Astrocyte (in vitro differentiated cells and primary cell): ENCODE results near the gene GLCCI1. TPM values are rescaled to one million over a fixed set of nuclear protein-coding genes. Genes with fewer than 3 reads are reported as not detected.

Experiments
- DNase-seq: peaks from one replicate; pipeline ENCODE4 v3.0.0-alpha.2; 2010; ENCODE audit warnings: low read depth
- FAIRE-seq: peaks from 2 replicates; lab custom pipeline; 2011; peaks lifted over from hg19 to GRCh38; lab: Jason Lieb, UNC
- H2AFZ ChIP-seq: 2 replicates; pipeline ENCODE4 v1.6.0; 2012; ENCODE audit warnings: low read depth, low read length, inconsistent platforms
- H3K27ac ChIP-seq: 2 replicates; pipeline ENCODE4 v1.5.1; 2011; ENCODE audit warnings: low read depth, low read length, inconsistent platforms
- H3K27me3 ChIP-seq: 2 replicates; pipeline ENCODE4 v1.6.0; 2011; ENCODE audit warnings: low read length, inconsistent platforms; ENCODE audit not compliant: insufficient read depth
- H3K36me3 ChIP-seq: 2 replicates; pipeline ENCODE4 v1.5.1; 2011; ENCODE audit warnings: low read length, inconsistent platforms; ENCODE audit not compliant: insufficient read depth
- H3K4me1 ChIP-seq: 2 replicates; pipeline ENCODE4 v1.5.1; 2011; ENCODE audit warnings: low read length, inconsistent platforms; ENCODE audit not compliant: insufficient read depth
- H3K4me2 ChIP-seq: 2 replicates; pipeline ENCODE4 v1.6.0; 2012; ENCODE audit warnings: low read length, inconsistent platforms
- H3K4me3 ChIP-seq: 2 replicates; pipeline ENCODE4 v1.5.1; 2011; ENCODE audit warnings: low read depth, mild to moderate bottlenecking, low read length, inconsistent platforms; ENCODE audit not compliant: insufficient read depth
- H3K79me2 ChIP-seq: 2 replicates; pipeline ENCODE4 v1.6.0; 2012; ENCODE audit warnings: mild to moderate bottlenecking, low read length, inconsistent platforms; ENCODE audit not compliant: insufficient read depth
- H3K9ac ChIP-seq: 2 replicates; pipeline ENCODE4 v1.6.0; 2012; ENCODE audit warnings: mild to moderate bottlenecking, low read length, inconsistent platforms
- H3K9me3 ChIP-seq: 2 replicates; pipeline ENCODE4 v1.5.1; 2012; ENCODE audit warnings: low read depth, mild to moderate bottlenecking, low read length, inconsistent platforms; ENCODE audit not compliant: insufficient read depth
- H4K20me1 ChIP-seq: 2 replicates; pipeline ENCODE4 v1.6.0; 2012; ENCODE audit warnings: low read length, inconsistent platforms; ENCODE audit not compliant: insufficient read depth
- H3K27ac Mint-ChIP-seq: one replicate; pipeline ENCODE4 v1.8.0; 2021; ENCODE audit warnings: mild to moderate bottlenecking, mixed read lengths; ENCODE audit not compliant: unreplicated experiment
- H3K27me3 Mint-ChIP-seq: one replicate; pipeline ENCODE4 v1.8.0; 2021; ENCODE audit warnings: low read depth, mixed read lengths; ENCODE audit not compliant: unreplicated experiment
- H3K36me3 Mint-ChIP-seq: one replicate; pipeline ENCODE4 v1.8.0; 2021; ENCODE audit warnings: low read depth, mixed read lengths; ENCODE audit not compliant: unreplicated experiment
- H3K4me1 Mint-ChIP-seq: one replicate; pipeline ENCODE4 v1.8.0; 2021; ENCODE audit warnings: low read depth, mixed read lengths; ENCODE audit not compliant: unreplicated experiment
- H3K4me3 Mint-ChIP-seq: one replicate; pipeline ENCODE4 v1.8.0; 2021; ENCODE audit warnings: mild to moderate bottlenecking, moderate library complexity, mixed read lengths; ENCODE audit not compliant: unreplicated experiment
- H3K9me3 Mint-ChIP-seq: one replicate; pipeline ENCODE4 v1.8.0; 2021; ENCODE audit warnings: mild to moderate bottlenecking, mixed read lengths; ENCODE audit not compliant: unreplicated experiment
- CTCF ChIP-seq: IDR thresholded peaks from 2 replicates; pipeline ENCODE4 v1.5.1; 2011; ENCODE audit warnings: low read depth, mild to moderate bottlenecking, inconsistent platforms, low read length, moderate library complexity; ENCODE audit not compliant: insufficient read depth
- EZH2 ChIP-seq: IDR thresholded peaks from 2 replicates; pipeline ENCODE4 v1.6.1; 2012; ENCODE audit warnings: mild to moderate bottlenecking, low read length, inconsistent platforms; ENCODE audit not compliant: insufficient read depth
- total RNA-seq: library from RNA; stranded (reverse); gene quantifications from 2 replicates; pipeline ENCODE4 v1.2.1, GENCODE V29; 2021

GLCCI1 gene
- total RNA-seq, 1 donor from 2014 or later, result 24.2 TPM

GRCh38 chr7:7922684-7923385 lies 45.8 kb upstream of the GLCCI1 start:
- TF ChIP-seq EZH2 (no peak), CTCF (no peak)
- no peak for FAIRE-seq

GRCh38 chr7:7923818-7924217 lies 44.8 kb upstream of the GLCCI1 start:
- FAIRE-seq, result no peak
- Mint-ChIP-seq H3K9me3 (no peaks in the 10 kb centered on the region), H3K4me3 (no peak overlapping the region), H3K27me3 (no peaks in the 10 kb centered on the region), H3K36me3 (no peaks in the 10 kb centered on the region), H3K27ac (no peak overlapping the region), H3K4me1 (no peaks in the 10 kb centered on the region)
- no peak overlapping the region for H3K4me3 ChIP-seq
- no peak overlapping the region for H3K27ac ChIP-seq
- TF ChIP-seq EZH2, result no peak
- no peak for TF ChIP-seq CTCF
- H3K9me3 ChIP-seq, result no peaks in the 10 kb centered on the region
- H2AFZ ChIP-seq, result no peak overlapping the region
- H3K79me2 ChIP-seq, result no peaks in the 10 kb centered on the region
- no peak overlapping the region for H3K4me2 ChIP-seq
- no peaks in the 10 kb centered on the region for H4K20me1 ChIP-seq
- H3K27me3 ChIP-seq, result no peaks in the 10 kb centered on the region
- no peak overlapping the region for H3K9ac ChIP-seq
- H3K4me1 ChIP-seq, result no peaks in the 10 kb centered on the region
- no peaks in the 10 kb centered on the region for H3K36me3 ChIP-seq
- DNase-seq, result no peak

More at GRCh38 chr7:7922684-7923385, 45.8 kb upstream of the GLCCI1 start:
- no peaks in the 10 kb centered on the region for H3K79me2 ChIP-seq
- DNase-seq, result no peak
- no peak overlapping the region for H3K4me3 ChIP-seq
- H3K4me2 ChIP-seq, result no peak overlapping the region
- H4K20me1 ChIP-seq, result no peaks in the 10 kb centered on the region
- no peaks in the 10 kb centered on the region for H3K9me3 Mint-ChIP-seq
- H3K36me3 ChIP-seq, result no peaks in the 10 kb centered on the region
- no peak overlapping the region for H3K27ac Mint-ChIP-seq
- H3K9ac ChIP-seq, result no peak overlapping the region
- no peaks in the 10 kb centered on the region for H3K4me1 Mint-ChIP-seq
- no peak overlapping the region for H3K27ac ChIP-seq
- H2AFZ ChIP-seq, result no peak overlapping the region
- H3K4me3 Mint-ChIP-seq, result no peak overlapping the region
- no peaks in the 10 kb centered on the region for H3K27me3 ChIP-seq
- no peaks in the 10 kb centered on the region for H3K9me3 ChIP-seq
- no peaks in the 10 kb centered on the region for H3K27me3 Mint-ChIP-seq
- no peaks in the 10 kb centered on the region for H3K4me1 ChIP-seq
- H3K36me3 Mint-ChIP-seq, result no peaks in the 10 kb centered on the region

GRCh38 chr7:7924303-7924702 lies 44.3 kb upstream of the GLCCI1 start:
- DNase-seq (no peak), FAIRE-seq (no peak)
- no peaks in the 10 kb centered on the region for H3K4me1 Mint-ChIP-seq
- Histone ChIP-seq H4K20me1 (no peaks in the 10 kb centered on the region), H3K27ac (no peak overlapping the region), H3K79me2 (no peaks in the 10 kb centered on the region), H2AFZ (no peak overlapping the region), H3K9ac (no peak overlapping the region), H3K27me3 (no peaks in the 10 kb centered on the region), H3K4me1 (no peaks in the 10 kb centered on the region), H3K4me2 (no peak overlapping the region), H3K4me3 (no peak overlapping the region), H3K36me3 (no peaks in the 10 kb centered on the region), H3K9me3 (no peaks in the 10 kb centered on the region)
- H3K9me3 Mint-ChIP-seq, result no peaks in the 10 kb centered on the region
- no peak for TF ChIP-seq CTCF
- no peak for TF ChIP-seq EZH2
- H3K27ac Mint-ChIP-seq, result no peak overlapping the region
- no peaks in the 10 kb centered on the region for H3K36me3 Mint-ChIP-seq
- no peaks in the 10 kb centered on the region for H3K27me3 Mint-ChIP-seq
- no peak overlapping the region for H3K4me3 Mint-ChIP-seq
